Skin of body (tissue), 2 donors: ENCODE data around the gene HNMT. TPM values are rescaled to one million over a fixed set of nuclear protein-coding genes. Genes with fewer than 3 reads are reported as not detected.
A peak's percentile ranks its signal among the peaks of the same experiment; 100 is the strongest.
"Not testable (repeated sequence)": the region's sequence is repeated elsewhere in the genome, so short reads cannot be mapped to it uniquely, and the experiment has no call there.

Source experiments
- DNase-seq: peaks from one replicate; lab custom pipeline; 2025; lab: John Stamatoyannopoulos, UW
- total RNA-seq: library from RNA; depleted of rRNA; stranded (reverse); fragments of >200 nt; gene quantifications from one replicate; pipeline ENCODE4 v1.2.3, GENCODE V29; 2014

Gene HNMT
- total RNA-seq, 1 donor from 2014 or later, result 73.7 TPM

DNA sequence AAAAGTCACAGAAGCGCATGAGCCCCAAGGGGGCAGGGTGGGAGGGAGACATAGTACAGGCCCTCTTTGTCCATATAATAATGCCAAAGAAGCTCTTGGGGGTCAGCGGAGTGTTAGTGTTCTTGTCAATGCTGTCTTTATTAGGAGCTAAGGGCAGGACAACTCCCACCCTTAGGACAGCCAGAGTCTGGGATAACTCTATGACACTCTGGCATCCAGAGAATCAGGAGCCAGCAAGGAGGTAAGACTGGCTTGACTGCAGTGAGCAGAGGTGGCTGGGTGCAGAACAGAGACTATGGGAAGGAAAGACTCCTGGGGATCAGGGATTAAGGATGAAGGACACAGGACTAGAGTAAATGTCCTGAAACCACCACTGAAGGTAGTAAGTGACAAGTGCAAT is 19.0 kb upstream of the HNMT start:
- DNase-seq, result no peak

DNA sequence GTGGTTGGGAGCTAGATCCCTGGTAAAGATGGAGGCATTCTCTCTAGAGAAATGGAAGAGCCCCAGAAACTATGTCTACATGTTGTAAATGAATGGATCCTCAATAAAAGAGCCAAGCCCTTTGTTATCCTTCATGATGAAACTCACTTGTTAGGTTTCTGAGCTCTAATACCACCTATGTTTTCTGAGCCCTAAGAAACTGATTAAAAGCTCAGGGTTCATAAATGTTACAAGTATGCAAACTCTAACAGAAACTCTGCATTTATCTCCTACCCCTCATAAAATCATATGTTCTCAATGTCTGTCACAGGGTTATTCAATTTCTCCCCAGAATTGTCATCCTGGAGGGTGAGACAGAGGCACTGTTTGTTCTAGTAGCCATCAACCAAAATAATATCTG is 18.0 kb upstream of the HNMT start:
- DNase-seq, result no peak

DNA sequence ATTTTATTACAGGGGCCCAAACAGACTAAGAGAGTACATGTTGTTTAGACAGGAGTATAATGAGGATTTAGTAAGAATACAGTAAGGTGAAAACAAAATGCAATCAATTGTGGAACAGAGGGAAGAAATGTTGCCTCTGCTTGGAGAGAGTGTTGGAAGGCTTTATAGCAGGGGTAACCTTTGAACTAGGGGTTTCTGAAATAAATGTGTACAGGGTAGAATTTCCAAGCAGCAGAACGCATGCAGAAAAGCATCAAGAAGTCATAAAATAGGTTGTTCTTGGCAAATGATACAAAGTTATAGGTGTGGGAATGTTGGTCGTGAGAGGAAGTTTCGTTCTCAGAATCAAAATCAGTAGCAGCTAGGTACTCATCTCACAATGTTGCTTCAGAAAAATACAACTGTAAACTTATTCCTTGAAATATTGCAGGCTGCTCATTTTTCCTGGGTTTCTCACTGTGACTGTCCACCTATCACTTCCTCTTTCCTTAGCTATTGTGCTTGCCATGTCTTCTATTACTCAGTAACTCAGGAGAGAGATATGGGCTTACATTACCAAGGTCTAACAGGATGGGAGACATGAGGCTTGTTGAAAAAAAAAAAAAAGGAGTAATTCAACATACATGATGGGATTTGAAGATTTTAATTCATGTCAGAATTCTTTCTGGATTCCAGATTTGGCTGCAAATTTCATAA is 17.1 kb upstream of the HNMT start:
- DNase-seq, result no peak

DNA sequence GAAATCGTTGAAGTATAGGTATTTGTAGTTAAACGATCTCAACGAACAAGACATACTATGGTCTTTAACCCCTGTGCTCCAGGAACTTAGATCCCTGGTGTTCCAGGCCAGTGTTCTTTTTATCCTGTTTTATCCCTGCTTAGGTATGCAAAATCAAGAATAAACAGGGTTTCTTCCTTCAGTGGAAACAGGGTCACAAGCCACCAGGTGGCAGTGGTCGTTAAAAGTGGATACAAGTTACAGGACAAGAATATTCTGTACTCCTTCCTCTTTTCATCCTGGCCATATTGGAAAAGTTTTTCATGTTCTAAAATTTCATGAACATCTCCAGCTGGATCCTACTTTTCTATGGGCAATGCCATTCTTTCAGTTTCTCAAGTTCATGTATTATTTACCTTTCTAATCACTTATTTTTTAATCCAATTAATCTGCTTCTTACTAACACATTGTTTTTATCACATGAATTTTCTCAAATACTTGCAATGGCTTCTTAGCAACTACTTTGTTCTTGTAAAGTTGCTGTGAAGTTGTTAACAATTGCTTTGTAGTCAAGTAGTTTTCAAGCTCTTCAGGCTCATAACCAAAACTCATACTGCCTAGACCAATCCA is 16.4 kb upstream of the HNMT start:
- DNase-seq, result peak; percentile 8

DNA sequence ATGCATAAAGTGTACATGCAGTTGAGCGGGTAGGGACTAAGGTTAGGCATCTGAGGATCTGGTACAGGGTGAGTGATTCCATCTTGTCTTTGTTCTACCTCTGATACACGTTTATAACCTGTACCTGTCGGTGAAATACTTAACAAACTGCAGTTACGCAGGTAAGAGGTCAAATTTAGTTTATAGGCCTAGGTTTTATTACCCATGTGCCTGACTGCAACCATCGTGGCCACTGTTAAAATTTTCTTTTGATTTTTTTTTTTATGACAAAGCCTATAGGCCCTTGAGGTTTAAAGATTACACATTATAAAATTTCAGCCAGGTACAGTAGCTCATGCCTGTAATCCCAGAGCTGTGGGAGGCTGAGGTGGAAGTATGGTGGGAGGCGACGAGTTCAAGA is 15.4 kb upstream of the HNMT start:
- DNase-seq, result no peak

DNA sequence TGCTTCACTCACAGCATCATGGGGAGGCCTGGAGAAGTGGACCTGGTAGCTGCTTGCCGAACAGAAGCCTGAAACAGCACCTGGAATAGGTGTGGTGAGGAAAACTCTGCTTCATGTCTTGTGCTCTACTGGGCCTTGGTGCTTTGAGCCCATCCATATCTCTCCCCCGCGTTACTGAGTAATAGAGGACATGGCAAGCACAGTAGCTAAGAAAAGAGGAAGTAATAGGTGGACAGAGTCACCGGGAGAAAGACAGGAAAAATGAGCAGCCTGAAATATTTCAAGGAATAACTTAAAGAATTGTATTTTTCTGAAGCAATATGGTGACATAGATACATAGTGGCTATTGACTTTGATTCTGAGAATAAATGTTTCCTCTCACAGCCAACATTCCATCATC is 14.0 kb upstream of the HNMT start:
- DNase-seq, result no peak

DNA sequence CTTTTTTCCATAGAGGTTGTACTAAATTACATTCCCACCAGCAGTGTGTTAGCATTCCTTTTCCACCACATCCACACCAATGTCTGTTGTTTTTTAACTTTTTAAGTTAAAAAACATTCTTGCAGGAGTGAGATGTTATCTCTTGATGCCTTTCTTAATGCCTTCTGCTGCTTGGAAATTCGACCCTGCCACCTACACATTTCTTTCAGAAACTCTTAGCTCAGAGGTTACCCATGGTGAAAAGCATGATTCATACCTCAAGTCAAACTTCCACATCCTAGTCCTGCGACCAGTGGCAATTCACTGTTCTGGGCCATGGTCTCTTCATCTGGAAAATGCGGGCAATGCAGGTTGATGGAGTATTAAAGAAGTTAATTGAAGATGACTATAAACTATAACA is 12.7 kb upstream of the HNMT start:
- DNase-seq, result no peak

DNA sequence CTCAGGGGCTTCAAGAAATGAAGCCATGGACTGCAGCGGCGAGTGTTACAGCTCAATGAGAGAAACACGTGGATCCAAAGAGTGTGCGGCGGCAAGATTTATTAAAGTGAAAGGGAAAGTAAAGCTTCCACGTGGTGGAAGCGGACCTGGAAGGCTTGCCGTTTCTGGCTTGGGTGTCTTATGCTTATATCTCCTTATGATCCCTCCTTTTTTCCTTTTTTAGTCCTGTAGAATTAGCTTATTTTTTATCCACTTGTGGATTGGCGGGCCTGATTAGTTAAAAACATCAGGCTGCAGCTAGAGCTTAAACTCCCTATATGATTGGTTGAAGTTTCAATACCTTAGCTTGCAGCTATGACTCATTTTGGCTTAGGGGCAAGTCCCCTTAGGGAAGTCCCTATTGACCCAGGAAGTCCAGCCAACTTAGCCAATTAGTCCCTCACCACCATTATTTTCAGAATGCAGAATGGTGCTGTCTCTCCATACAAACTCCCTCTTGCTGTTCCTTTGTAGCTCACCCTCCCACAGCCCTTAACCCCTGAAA is 11.6 kb upstream of the HNMT start:
- peak; percentile 43 for DNase-seq

DNA sequence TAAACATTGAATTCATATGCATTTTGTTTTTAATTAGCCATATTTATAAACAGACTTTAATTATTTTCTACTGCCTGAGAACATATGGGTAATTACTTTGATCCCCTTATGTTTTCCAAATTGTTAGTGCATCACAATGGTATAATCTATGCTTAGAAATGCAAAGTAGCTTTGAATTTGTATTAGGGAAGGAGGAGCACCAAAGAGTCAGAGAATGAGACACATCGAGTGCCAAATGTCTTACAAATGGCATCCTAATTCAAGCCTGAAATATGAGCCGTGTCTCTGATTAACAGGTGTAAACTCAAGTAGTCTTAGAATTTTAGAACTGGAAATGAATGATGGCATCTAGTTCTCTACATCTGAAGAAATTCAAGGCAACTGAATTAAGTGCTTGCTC is 8.7 kb upstream of the HNMT start:
- no peak for DNase-seq

DNA sequence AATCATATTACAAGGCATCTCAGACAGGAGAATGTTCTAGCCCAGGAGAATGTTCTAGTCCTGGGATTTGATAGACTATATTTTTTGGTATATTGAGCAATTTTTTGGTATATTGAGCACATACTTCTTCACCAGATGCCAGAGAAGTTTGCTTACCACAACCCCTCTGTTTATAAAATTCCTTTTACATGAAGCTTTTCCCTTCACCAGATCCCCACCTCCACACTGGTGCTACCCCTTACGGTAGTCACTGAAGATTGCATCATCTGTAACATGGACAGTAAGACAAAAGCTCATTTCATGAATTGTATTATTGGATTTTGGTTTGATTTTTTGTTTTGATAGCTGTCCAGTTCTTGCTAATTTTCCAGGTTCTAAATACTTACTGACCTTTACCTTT is 7.2 kb upstream of the HNMT start:
- DNase-seq, result no peak

DNA sequence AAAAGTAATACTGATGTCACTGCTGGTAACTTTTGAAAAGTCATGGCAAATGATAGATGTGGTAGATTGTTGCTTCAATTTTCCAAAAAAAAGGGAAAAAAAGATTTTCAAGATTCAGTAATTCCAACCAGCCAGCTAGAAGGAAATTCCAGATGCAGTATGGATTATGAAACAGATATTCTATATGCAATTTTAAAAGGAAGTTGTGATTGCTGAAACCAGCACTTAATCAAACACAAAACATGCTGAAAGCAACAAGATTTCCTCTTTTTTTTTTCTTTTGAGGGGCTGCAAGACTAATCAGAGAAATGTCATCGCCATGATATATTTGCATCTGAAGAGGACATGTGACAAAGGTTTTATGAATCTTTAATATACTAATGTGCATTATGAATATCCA is 5.1 kb upstream of the HNMT start:
- DNase-seq, result no peak

DNA sequence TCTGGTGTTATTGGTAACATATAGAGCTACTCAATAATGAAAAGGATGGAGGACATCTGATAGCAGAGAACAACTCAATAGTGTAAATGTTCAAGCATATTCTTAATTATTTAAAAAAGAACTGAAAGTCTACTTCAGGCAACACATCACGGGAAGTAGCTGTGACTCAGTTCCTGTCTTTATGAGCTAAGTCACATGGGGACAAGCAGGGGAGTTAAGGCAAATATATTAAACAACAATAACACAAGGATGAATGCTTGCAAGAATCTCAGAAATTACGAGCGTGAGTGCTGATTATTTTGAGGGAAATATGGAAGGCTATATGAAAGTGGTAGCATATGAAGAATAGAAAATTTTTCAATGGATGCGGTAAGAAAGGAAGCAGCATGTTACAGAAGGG is 4.0 kb upstream of the HNMT start:
- no peak for DNase-seq

DNA sequence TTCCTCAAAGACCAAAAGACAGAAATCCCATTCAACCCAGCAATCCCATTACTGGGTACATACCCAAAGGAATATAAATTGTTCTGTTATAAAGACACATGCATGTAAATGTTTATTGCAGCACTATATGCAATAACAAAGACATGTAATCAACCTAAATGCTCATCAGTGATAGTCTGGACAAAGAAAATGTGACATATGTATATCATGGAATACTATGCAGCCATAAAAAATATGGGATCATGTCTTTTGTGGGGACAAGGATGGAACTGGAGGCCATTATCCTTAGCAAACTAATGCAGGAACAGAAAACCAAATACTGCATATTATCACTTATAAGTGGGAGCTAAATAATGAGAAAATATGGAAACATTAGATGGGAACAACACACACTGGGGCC is 2.7 kb upstream of the HNMT start:
- no peak for DNase-seq

DNA sequence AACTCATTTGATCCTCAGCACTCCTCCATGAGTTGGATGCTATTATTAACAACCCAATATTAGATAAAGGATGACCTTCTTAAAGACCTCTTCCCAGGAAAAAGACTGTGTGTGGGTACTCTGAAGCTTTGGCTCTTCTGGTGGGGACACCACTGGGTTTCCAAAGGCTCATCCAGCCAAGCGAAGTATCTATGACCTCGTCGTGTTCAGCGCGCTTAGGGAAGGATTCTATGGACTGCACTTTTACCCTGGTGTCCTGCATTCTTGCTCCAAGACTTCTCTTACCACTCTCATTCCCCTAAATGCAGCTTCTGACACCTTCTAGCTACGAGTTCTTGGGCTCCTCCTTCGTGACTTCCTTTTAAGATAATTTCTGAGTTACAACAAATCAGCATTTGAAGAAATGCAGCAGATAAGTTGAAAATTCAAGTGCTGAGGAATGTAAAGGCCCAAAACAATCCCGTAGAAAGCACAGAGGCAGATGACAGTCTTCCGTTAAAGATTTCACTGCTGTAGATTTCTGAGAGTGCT is 673 bp upstream of the HNMT start:
- DNase-seq, result peak; percentile 48

DNA sequence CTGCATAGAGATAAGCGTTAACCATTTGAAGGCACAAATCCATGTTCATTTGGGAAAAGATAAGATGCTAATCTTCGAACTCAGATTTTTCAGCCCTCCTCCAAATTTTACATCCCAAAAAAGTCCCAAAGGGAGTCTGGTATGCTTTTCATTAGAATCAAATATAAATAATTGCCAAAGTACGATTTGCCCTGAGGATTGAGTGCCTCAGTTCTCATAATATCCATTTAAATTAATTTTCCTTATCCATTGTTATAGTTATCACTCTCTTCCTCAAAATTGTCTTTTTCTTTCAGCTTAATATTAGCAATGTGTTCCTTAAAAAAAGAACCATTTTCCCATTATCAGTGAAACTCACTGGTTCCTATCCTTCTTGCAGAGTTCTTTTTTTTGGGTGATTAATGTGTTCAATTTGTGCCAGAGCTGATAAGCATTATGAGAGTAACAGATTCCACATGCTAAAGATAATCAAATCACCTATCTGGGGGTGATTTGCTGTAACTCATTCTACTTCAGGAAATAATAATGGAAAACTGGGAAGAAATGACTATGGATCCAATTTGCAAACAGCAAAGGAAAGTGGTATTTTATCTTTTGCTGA is 686 bp downstream of the HNMT start:
- DNase-seq, result no peak

DNA sequence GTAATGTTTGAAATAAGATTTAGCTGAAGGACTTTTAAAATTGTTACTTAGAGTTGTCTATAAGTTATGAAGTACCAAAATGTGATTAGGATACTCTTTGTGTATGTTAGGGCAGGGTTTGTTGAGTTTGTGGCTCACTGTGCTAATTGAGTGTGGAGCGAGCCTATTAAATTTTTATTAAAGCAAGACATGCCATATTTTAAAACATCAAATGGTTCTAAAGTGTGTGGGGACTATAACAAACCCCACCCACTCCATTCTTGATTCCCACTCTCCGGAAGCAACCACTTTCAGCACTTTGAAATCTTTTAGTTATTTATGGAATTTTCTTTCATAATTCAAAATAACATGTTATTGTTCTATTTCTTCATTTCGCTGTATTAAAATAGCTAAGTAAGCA is 1.8 kb downstream of the HNMT start:
- no peak for DNase-seq

DNA sequence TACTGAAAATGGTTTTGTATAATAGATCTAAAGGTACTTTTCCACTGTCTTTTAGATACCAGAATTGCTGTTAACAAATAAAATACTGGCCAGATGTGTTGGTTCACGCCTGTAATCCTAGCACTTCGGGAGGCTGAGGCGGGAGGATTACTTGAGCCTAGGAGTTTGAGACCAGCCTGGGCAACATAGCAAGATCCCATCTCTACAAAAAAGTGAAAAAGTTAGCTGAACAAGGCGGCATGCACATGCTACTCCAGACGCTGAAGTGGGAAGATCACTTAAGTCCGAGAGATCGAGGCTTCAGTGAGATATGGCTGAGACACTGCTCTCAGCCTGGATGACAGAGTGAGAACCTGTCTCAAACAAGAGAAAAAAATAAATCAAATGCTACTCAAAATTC is 2.8 kb downstream of the HNMT start:
- DNase-seq, result no peak

DNA sequence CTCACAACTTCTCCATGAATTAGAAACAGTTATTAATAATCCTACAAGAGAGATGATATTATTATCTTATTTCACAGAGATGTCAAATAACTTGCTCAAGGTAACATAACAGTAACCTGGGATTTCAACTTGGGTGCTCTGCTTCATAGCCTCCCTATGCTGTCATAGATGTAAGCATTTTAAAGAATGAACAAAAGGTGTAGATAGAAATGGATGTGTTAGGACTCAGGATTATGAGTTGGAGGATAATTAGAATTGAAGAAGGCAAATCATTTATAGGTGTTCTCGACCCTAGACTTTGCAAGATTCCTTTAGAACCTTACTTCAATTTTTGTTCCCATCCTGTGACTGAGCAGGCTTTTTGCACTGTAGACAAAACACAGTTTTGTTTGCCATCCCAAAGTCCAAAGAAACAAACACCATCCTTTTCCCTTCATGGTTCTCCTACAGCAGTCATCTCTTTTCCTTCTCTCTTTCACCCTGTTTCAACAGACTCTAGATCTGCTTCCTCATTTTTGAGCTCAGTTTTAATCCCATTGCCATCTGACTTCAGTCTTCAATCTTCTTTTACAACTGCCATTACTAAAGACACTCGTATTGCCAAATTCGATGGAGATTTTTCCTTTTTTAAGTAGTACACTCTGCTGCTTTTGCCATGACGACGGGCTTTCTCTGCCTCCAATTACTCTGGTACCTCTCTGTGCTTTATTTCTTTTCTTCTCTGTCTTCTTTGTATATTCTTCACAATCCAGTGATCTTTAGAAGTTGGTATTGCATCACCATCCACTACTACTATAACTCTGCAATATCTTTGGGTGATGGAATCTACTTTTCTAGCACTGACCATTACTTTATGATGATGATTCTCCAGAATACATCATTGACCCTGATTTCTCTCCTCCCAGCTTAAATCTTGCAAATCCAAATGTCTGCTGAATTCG is 4.5 kb downstream of the HNMT start:
- DNase-seq, result no peak

DNA sequence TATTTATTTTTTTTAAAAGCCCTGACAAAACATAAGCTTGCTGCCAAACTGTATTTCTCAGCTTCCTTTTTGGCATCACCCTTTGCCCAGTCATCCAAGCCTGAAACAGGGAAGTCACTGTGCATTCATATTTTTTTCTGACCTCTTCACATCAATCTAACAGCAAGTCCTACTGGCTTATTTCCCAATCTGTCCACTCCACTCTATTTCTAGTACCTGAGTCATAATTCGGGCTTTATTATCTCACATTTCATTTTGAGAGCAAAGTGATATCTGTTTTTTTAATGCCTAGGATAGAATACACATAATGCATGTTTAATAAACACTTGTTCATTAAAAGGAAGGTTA is 5.1 kb downstream of the HNMT start:
- DNase-seq, result no peak

DNA sequence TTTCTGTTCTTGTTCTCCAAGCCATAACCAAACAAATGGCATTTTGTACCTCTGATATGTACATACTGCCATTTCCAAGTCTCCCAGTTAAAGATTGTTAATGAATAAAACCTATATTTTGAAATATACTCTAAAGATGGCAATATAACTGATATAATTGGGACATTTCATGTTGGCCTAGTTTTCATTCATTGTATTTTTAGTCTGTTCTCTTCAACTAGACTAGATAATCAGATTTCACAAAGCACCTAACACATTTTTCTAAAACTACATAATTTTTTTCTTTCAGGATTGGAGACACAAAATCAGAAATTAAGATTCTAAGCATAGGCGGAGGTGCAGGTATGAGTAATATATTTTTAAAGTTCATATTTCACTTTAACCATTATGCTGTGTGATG is 5.6 kb downstream of the HNMT start:
- DNase-seq, result no peak

DNA sequence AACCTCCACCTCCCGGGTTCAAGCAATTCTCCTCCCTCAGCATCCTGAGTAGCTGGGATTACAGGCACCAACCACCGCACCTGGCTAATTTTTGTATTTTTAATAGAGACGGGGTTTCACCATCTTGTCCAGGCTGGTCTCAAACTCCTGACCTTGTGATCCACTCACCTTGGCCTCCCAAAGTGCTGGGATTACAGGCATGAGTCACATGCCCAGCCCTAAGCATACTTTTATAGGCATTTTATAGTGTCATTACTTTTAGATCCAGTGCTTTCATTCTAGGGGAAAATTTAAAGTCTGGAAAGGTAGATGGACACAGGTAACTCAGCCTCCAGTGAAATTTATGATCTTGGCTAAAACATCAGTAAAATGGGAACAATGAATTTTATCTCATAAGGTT is 7.0 kb downstream of the HNMT start:
- not testable (repeated sequence) for DNase-seq

DNA sequence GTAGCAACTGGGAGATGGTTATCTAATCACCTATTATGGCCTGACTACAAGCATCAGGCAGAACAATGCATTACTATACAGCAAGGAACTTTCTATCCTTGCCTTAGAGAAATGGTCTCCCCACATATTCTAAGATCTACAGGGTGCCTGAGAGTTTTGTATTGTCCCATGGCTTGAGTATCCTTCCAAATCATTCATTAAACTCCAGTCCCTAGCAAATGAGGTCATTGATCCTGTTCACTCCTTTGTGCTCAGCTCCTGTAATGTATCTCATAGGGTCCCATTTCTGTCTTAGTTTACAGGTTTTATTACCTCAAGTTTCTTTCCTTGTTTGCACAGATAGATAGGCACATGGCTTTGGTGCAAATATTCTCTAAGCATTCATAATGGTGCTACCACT is 9.0 kb downstream of the HNMT start:
- no peak for DNase-seq
